NCI-H69 (cell line): Measurements from ENCODE around the gene C10orf143.
"Not testable (repeated sequence)": the region's sequence is repeated elsewhere in the genome, so short reads cannot be mapped to it uniquely, and the experiment has no call there.

Experiments
- DNase-seq: peaks from one replicate; lab custom pipeline; 2025; lab: John Stamatoyannopoulos, UW

C10orf143 gene

DNA sequence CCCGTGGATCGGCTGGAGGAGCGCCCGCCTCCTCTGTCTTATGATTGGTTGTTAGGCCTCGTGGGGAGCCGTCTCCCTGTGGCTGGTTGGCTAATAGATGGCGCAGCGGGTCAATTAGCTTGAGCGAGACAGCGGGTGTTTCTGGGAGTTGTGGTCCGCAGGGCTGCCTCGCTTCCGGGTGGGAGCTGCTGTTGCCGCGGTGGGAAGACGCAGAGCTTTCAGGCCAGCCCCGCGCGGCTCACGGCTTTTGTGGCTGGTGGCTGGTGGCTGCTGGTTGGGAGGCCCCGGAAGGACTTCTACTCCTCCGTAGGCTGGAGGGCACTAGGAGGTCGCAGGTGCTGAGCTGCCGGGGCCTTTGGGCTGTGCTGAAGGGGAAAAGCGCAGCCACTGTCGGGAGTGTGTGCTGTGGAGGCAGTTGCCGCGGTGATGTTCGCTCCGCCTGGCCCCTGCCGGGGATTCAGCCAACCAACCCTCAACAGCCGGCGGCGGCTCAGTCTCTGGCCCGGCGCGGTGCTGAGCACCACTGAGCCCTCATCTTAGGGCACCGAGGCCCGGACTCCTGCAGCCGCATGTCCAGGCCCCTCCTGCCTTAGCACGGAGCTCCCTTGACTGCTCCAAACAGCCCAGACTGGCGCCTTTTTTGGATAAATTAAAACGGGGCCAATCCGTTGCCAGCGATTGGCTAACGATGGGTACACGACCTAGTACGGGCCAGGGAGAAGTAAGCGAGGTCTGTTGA lies 652 bp upstream of the C10orf143 start:
- DNase-seq: peak; percentile 95

DNA sequence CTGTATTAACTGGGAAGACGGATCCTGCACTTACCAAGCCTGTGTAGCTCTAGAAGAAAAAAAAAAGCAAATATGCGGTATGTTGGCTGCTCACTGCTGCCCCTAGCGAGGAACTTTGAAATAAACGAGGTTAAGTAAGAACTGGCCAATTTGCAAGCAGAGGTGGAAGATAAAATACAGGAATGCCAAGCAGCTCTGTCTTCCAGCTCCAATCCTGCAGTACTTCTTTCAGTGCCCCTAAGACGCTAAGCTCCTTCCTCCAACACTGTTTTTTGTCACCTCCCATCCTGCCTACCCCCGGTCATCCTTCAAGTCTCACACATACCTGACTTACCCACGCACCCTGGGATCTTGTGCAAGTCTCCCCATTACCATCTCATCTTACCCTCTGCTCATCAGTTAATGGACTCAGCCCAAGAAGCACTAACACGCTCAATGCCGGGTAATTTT lies 809 bp downstream of the C10orf143 start:
- DNase-seq: peak; percentile 61

DNA sequence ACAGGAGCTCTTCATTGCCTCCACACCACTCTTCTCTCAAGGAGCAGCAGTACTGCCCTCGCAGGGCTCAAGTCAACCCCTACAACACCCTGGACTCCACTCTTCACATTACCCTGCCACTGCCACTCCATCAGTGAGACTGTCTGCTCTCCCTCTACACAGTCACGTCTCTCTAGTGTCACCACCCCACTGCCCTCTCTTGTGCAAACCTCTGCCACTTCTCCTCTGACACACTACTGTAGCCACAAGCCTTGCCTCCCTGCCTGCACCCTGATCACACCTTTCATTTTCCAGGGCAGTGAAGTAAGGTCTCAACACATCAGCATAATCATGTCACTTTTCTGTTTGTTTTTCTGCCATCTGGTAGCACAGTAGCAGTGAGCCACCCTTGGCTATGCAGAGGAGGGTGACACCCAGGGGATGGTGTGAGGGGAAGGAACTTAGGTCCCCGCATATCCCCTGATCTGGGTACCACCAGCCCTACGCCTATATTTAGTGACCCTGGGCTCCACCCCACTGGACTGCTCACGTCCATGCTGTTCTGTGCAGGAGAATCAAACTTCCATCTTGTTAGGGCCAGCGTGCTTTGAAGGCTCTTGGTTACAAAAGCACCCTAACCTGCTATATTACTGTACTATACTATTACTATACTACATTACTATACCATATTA lies 1.6 kb downstream of the C10orf143 start:
- DNase-seq: peak; percentile 0

DNA sequence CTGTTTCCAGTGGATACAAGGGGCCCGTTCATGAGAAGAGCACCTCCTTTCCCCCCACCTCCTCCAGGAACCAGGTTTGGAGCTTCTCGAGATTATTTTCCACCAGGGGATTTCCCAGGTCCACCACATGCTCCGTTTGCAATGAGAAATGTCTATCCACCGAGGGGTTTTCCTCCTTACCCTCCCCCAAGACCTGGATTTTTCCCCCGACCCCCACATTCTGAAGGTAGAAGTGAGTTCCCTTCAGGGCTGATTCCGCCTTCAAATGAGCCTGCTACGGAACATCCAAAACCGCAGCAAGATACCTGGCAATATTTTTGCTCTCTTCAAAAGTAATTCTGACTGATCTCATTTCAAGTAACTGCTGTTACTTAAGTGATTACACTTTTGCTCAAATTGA lies 2.5 kb downstream of the C10orf143 start:
- not testable (repeated sequence) for DNase-seq

DNA sequence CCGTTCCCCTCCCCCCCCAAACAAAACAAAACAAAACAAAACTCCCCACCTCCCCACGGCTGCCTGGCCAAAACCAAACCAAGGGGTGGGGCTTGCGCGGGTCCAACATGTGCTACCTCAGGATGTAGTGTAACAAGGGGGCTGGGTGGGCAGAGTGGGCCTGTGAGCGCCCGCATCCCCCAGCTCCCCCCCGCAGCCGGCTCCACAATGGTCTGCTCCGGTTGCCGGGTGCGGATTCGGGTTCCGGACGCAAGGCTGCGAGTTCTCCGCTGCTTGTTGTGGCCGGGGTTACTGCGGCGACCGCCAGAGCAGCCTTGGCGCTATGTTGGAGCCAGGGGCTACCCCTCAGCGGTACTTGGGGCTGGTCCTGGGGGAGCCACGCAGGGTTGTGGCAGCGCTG lies 4.9 kb downstream of the C10orf143 start:
- DNase-seq: no peak

DNA sequence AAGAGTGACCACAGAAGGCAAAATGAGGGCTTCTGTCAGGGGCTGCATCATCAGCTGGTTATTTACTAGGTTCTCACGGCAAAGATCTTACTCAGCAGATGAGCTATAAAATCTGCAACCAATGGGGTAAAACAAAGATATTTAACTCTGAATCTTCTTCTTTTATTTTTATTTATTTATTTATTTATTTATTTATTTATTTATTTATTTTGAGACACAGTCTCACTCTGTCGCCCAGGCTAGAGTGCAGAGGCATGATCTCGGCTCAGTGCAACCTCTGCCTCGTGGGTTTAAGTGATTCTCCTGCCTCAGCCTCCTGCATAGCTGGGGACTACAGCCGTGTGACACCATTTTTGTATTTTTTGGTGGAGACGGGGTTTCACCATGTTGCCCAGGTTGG lies 11.3 kb downstream of the C10orf143 start:
- DNase-seq: no peak

DNA sequence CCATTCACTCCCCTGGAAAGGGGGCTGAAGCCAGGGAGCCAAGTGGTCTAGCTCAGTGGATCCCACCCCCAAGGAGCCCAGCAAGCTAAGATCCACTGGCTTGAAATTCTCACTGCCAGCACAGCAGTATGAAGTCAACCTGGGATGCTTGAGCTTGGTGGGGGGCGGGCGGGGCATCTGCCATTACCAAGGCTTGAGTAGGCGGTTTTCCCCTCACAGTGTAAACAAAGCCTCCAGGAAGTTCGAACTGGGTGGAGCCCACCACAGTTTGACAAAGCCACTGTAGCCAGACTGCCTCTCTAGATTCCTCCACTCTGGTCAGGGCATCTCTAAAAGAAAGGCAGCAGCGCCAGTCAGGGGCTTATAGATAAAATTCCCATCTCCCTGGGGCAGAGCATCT lies 20.1 kb downstream of the C10orf143 start:
- not testable (repeated sequence) for DNase-seq

DNA sequence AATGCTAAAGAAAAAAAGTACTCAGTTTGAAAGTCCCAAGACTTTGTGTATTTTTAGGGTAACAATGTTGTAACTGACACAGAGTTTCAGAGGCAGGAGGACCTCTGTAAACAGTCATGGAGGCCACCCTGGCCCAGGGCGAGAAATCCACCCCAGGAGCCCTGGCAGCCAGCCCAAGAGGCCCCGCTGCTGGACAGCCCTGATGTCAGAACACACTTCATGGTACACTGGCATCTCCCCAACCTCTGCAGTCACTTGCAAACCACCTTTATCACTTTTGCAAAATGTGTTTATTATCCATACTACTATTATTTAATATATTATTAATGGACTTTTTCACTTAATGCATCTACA lies 30.2 kb downstream of the C10orf143 start:
- no peak for DNase-seq

DNA sequence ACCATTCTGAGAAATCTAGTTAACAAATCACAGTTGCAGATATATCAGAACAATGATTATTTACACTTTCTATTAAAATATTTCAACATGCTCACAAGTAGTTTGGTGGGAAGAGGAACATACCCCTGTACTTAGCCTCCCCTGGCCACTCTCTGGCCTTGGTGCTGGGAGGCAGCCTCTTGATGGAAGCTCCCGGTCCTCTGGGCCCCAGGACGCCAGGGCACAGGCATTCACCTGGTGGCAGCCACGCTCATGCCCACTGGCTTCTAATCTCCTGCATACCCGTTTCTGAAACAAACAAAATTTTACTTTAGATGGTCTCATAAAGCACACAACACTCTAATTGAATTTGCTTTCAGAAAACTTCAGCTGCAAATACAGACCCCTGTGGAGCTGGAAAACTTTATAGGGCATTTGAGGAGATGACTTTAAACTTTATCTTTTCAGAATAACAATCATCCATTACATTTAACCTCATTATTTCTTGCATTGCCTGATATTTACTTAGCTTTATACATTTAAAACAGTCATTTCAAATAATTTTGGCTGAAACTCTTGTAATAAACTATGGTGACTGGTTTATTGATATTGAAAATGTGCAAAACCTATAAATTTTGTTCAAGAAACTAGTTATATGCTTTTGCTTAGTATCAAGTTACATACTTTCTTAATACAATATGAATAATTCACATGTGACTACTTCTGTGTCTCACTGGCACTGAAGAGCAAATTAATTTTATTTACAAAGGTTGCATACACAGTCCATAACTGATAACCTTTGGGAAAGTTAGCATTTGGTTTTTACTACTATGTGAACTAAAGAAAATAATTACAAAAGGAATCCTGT lies 30.8 kb downstream of the C10orf143 start:
- no peak for DNase-seq

DNA sequence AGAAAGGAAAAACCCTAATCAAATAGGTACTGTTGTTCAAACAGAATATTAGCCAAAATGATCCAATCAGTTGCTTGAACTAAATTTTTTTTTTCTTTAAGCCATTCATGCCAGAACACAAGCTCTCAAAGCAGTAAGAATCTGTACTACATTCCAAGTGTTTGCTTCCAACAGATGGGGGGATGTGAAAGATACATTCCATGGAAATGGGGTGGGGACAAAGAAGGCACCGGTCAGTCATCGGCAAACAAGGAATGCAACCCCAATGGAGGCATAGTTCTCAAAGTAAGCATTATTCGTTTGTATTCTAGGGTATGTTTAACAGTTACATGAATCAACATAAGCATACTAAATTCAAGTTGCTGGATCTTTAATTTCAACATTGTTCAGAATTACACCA lies 32.5 kb downstream of the C10orf143 start:
- DNase-seq: no peak

DNA sequence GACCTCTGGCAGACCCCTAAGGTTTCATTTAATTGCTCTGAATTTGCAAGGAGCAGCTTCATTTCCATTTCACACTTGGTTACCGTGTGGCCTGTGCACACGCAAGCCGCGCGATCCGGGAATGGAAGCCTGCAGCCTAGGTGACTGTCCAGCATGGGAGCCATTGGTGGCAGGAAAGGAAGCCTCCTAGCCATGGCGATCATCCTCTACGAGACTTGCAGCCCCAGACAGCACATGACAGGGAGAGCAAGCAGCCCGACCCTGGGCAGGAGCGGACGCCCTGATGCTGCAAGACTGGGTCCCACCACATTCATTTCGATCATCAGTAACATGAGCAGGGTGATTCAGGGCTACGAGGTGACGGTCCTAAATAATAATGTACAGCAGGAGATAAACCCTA lies 33.9 kb downstream of the C10orf143 start:
- no peak for DNase-seq

DNA sequence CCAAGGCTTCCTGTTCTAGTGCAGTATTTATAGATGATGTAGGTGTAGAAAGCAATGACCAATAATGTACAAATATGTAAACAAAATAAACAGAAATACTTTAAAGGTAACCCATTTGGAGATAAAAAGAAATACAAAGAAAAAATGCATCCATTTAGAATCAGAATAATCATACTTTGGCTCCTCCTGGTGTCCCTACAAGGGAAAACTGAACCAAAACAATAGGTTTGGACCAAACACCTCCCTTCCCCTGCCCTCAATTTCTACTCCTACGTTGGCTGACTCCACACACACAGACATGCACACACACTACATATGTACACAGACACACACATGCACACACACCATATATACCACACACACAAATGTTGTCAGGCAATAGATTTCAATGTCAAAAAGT lies 36.0 kb downstream of the C10orf143 start:
- no peak for DNase-seq

DNA sequence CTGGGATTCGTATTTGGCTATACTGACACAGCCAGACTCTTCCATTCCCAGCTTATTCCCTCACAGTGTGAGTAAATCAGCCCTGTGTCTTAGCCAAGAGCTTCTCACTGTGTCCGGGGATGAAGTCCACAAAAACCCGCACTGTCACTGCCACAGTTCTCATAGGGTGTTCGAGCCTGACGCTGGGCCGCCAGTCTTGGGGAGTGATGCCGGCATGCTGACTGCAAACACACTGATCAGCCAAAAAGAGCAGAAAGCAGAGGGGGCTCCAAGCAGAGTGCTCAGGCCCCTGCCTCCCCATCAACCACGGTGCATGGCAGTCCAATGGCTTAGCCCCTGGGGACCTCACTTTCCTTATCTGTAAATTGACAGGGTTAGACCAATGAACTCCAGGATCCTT lies 36.7 kb downstream of the C10orf143 start:
- DNase-seq: no peak

DNA sequence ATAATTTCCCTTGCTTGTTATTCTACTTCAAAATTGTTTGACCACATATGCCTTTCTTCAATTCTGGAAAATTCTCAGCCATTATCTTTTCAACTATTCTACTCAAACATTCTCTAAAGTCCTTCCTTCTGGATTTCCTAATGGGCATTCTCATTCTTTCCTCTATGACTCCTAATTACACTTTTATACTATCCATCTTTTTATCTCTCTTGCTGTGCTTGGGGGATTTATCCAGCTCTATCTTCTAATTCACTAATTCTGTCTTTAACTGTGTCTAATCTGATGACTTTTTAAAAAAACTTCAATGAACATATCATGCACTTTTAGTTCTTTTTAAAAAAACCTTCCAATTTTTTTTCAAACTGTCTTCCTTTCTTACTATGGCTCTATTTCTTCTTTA lies 38.4 kb downstream of the C10orf143 start:
- no peak for DNase-seq

DNA sequence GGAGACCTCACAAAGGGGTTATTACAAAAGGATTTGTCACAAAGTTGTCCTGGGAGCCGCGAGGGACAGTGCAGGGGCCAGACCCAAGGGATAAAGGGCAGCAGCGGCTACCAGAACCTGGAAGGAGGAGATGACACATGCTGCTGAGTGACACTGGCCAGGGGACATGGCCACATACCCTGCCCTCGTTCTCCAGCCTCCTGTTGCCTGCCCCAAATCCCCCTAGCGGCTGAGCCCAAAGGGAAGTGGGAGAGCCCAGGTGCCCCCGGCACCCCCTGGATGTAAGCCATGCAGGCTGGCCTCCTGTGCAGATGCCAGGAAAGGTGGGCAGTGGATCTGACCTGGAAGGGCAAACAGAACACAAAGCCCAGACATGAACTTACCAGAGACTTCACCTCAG lies 42.7 kb downstream of the C10orf143 start:
- DNase-seq: no peak

DNA sequence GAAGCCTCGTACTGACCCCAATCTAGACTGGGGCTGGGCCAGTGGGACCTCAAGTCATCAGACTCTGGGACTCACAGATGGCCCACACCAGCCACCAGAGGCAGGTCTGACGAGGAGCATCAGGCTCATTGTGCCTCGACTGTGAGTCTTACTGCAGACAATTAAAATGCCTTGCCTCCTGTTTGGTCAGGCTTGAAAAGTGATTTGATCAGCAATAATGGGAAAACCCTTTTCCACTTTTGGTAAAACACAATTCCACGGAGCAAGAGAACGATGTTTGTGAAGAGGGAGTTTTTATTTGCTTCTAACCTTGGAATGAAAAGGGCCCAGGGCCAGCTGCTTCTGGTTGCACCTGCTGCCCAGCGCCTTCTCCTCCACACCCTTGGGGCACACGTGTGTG lies 43.9 kb downstream of the C10orf143 start:
- DNase-seq: no peak

DNA sequence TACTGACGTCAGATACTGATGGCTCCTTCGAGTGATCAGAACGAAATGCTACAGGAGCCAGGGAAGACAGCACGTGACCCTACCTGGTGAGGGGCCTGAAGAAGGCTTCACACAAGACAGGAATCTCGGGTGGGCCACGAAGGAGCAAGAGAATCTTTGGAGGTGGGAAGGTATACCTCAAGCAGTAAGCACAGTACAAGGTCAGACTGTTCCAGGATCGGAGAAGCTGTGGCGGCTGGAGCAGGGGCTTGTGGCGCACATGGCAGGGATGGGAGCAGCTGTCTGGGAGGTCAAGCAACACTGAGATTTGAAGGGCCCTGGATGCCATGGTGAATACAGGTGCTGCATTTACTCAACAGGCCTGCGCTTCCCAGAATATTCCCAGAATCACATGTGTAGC lies 45.4 kb downstream of the C10orf143 start:
- no peak for DNase-seq

DNA sequence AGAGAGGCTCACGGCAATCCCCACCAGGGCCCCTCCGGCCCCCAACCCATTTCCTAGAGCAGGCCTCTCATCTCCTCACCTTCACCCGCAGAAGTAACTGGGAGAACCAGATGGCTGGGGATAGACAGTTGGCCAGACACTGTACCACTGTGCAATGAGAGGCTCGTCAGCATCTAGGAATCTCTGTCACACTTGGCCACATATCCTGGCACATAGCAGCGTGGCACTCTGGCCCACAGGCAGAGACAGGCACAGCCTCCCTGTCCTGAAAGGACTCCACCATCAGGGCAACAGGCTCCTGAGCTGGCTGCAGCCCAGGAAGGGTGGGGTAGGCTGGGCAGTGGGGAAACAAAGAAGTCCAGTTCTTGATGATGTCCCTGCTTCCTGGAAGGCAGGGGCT lies 45.8 kb downstream of the C10orf143 start:
- no peak for DNase-seq

DNA sequence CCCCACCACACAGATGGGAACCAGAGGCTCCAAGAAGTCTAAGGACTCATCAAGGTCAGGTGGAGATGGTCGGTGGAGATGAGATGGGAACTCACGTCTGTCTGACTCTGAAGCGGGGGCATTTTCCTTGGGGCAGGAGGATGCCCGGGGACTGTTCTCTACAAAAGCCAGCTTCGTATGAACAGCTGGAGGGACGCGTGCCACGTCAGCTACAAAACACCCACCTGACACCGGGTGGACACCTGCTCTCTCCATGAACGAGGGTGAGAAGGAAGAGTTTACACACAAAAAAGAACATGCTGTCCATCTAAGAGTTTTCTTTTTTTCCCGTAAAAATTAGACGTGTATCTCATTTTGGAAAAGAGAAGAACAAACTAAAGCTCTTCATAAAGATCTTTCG lies 47.7 kb downstream of the C10orf143 start:
- no peak for DNase-seq

DNA sequence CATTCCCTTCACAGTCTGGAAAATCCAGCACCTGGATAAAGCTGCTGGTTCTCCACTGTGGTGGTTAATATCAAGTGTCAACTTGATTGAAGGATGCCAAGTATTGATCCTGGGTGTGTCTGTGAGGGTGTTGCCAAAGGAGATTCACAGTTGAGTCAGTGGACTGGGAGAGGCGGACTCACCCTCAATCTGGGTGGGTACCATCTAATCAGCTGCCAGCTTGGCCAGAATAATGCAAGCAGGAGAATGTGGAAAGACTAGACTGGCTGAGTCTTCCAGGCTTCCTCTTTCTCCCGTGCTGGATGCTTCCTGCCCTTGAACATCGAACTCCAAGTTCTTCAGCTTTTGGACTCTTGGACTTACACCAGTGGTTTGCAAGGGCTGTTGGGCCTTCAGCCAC lies 48.4 kb downstream of the C10orf143 start:
- no peak for DNase-seq

DNA sequence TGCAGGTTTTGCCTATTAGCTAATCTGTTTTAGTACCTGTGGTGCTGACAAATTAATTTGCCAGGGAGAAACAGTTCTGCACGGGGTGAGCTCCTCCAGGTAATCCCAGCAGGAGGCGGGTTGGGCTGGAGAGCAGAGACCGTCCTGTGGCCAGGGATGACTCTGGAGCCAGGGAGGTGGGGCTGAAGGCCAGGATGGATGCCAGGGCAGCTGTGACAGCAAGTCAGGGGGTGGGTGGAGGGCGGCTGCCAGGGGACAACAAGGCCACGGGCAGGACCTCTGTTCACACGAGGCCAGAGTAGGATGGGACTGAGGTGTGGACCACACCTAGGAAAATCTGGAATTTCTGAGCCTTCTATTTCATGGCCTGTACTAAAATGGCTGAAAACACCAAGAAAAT lies 48.9 kb downstream of the C10orf143 start:
- DNase-seq: no peak

DNA sequence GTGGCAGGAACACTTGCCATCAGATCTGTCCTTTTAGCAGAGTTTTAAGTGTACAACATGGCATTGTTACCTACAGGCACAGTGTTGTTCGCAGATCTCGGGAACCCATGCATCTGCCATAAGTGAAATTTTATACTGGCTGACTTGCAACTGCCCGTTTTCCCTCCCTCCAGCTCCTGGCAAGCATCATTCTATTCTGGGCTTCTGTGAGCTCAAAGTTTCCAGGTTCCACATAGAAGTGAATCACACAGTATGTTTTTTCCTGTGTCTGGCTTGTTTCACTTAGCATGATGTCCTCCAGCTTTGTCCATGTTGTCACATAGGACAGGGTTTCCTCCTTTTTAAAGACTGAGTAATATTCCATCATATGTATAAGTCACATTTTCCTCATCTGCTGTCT lies 56.6 kb downstream of the C10orf143 start:
- no peak for DNase-seq

DNA sequence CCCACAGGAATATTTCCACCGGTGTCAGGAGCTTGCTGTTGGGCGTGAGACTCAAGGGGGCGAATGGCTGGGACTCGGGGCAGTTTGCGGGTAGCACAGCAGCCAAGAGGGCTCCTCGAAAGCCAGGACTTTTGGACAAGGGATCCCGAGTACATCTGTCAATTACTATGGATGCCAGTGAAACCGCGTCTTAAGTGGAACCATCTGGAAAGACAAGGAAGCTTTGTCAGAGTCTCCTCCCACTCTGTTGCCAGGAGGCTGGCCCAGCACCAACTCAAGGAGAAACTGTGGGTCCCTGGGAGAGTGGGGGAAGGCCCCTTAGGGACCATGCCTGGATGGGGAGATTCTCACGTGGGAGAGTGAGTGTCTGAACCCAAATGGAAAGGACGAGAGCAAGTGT lies 57.1 kb downstream of the C10orf143 start:
- no peak for DNase-seq
